ENCODE data around the gene PNLIP.

PNLIP gene

GRCh38 chr10:116545756-116546155 lies at the start of gene PNLIP:
Gene PNLIP (plus strand): TSS chr10:116545931. CDS start chr10:116546093, 162 bp downstream.
- no peak for DNase-seq (ENCODE audit: low read depth)

DNA sequence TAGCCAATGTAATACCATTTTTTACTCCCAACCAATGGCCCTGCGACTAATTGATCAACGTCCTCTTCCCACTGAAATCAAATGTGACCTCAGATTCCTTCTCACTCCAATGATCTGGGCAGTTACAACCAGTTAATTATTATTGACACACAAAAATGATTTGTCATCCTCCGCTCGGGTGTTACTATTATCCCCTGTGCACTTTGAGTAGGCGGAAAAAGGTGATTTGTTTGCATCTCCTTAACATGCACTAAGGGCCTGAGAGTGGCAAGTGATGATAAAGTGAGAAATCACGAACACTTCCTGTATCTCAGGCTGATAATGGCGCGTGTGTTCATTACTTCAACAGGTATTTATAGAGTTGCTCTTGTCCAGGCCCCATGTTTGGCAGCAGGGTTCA lies 40.9 kb upstream of the PNLIP start:
- DNase-seq (ENCODE audit: low read depth), result no peak

GRCh38 chr10:116510565-116510964 lies 35.2 kb upstream of the PNLIP start:
- DNase-seq (ENCODE audit: low read depth), result no peak

GRCh38 chr10:116511365-116511764 lies 34.4 kb upstream of the PNLIP start:
- DNase-seq (ENCODE audit: low read depth), result no peak

DNA sequence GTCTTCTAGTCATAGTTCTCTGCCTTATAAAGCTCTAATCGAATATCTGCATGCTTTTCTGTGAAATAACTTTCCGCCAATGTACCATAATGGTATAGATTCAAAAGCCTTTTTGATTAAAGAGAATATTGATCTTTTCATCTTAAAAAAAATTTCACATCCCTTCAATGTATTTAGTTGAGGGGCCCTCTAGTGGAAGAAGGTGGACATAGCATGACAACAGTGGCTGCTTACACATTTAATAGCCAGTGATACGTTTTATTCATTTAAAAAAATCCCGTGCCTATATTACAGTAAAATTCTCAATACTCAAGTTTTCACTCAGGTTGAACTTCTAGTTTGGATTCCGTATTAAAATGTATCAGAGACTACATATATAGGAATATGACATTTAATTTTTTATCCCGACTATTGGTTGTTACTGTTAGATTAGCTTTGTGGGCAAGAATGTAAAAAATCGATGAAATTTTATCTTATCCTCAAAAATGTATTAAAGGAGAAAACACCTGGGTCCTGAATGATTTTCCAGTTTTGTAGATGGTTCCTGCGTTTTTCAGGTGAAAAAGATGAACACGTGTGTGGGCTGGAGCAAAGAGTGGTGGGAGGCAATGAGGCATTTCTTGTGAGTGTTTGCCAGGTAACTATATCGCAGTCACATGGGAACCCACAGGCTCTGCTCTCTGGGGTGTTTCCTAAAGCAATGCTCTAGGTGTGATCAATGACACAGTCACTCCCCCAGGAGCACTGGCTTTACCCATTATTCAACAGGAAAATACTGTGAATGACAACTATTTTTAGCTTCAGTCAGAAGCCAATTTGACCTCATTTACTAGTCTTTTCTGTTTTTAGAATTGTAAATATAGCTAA lies 24.1 kb upstream of the PNLIP start:
- DNase-seq (ENCODE audit: low read depth), result no peak

DNA sequence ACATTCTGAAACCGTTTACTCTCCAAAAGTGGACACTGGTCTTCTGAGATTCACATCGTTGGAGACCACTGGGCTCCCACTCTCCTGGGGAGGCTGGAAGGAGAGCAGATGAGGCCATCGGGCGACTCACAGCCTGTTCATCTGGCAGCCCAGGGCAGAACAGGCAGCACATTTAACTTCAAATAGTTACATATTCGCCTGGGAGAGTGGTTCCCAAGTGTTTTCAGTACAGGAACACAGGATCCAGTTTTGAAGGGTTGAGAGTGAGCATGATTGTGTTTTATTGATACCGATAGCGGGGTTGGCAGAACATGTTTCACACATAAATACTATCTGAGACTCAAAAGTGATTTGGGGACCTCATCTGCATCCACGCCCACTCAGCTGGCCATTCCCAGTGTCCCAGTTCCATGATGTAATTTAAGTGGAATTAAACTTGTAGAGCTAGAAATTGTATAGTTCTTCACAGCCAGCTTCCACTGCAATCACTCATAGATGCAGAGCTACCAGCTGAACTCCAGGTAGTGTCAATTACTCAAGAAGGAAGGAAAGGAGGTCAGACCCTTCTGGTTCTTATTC lies 22.8 kb upstream of the PNLIP start:
- no peak for DNase-seq (ENCODE audit: low read depth)

DNA sequence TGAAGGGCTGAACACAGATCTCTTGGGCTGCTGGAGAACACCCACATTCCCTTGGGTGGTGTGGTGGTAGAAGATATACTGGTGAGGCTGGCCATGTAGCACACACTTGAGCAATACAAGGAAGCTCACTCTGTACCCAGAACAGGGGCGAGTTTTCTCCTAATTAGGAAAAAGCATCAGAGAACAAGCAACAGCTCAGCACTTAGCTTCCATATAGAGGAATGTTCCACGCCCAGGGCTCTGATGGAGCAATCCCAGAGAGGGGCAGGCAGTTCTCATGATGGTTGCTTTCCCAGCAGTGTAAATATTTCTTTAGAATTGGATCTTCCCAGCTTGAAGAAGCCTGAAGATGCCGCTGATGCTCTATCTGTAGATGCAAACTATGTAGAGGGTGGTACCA lies 21.0 kb upstream of the PNLIP start:
- DNase-seq (ENCODE audit: low read depth), result no peak

GRCh38 chr10:116526219-116526618 lies 19.5 kb upstream of the PNLIP start:
- no peak for DNase-seq (ENCODE audit: low read depth)

GRCh38 chr10:116536810-116537209 lies 8.9 kb upstream of the PNLIP start:
- DNase-seq (ENCODE audit: low read depth), result no peak

GRCh38 chr10:116538456-116538855 lies 7.3 kb upstream of the PNLIP start:
- DNase-seq (ENCODE audit: low read depth), result no peak

GRCh38 chr10:116538992-116539391 lies 6.7 kb upstream of the PNLIP start:
- DNase-seq (ENCODE audit: low read depth), result no peak

DNA sequence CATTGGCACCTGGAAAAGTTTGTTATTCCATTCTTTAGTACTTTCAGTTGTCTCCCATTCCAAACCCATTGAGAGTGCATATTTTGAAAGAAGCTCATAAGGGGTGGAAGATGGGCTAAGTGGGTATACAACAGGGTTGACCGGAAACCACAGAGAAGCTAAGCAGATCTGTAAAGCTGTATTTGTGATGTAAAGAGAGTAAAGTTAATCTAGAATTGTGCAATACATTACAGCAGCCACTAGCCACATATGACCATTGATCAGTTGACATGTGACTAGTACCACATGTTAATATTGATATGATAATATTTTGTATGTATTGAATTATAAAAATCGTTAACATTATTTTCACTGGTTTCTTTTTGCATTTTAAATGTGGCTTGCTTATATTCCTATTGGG lies 4.9 kb upstream of the PNLIP start:
- no peak for DNase-seq (ENCODE audit: low read depth)

GRCh38 chr10:116542007-116542677 lies 3.6 kb upstream of the PNLIP start:
- no peak for DNase-seq (ENCODE audit: low read depth)

GRCh38 chr10:116545122-116545521 lies 609 bp upstream of the PNLIP start:
- no peak for DNase-seq (ENCODE audit: low read depth)

DNA sequence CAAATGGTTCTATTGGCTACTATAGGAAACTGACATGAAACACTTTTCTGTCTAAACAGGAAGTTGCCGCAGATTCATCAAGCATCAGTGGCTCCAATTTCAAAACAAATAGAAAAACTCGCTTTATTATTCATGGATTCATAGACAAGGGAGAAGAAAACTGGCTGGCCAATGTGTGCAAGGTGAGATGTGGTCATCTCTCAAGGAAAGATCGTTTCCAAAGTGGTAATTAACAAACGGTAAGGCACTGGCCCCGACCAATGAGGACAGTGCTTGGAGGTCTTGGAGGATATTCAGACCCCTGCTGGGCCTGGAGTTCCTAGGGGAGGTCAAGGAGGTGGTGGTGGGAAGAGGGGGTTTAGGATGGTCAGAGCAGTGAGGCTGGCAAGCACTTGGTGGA lies 2.6 kb downstream of the PNLIP start:
- no peak for DNase-seq (ENCODE audit: low read depth)

DNA sequence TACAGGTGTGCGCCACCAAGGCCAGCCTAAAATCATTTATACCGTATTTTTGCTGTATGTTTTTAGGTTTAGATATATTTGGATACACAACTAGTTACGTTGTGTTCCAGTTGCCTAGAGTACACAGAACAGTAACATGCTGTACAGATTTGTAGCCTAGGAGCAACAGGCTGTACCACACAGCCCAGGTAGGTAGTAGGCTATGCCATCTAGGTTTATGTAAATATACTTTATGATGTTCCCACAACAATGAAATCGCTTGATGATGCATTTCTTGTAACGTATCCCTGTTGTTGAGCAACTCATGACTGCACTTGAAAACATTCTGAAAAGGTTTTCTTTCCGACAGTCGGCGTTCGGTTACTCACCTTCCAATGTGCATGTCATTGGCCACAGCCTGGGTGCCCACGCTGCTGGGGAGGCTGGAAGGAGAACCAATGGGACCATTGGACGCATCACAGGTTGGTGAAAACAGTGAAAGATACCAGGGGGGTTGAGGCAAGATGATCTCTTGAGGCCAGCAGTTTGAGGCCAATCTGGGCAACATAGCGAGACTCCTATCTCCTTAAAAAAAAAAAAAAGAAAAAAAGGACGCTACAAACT lies 7.7 kb downstream of the PNLIP start:
- no peak for DNase-seq (ENCODE audit: low read depth)

DNA sequence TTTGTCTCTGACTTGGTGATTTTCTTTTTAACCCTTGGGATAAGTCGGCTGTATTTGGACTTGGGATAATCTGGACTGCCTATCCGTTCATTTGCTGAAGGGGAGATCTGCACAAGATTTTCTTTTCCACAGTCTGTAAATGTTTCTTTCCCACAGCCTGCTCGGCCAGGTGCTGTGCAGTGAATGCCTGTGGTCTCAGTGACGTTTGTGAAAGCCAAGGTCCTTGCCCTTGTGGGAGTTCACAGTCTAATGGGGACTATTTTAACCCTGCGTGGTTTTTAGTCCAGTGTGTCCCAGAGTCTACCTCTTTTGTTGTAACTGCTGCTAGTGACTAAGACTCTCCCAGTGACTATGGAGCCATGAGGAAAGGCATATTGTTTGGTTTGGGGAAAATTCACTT lies 8.9 kb downstream of the PNLIP start:
- DNase-seq (ENCODE audit: low read depth), result no peak

GRCh38 chr10:116555880-116556279 lies 10.1 kb downstream of the PNLIP start:
- DNase-seq (ENCODE audit: low read depth), result no peak

GRCh38 chr10:116557305-116557880 lies 11.7 kb downstream of the PNLIP start:
- no peak for DNase-seq (ENCODE audit: low read depth)

DNA sequence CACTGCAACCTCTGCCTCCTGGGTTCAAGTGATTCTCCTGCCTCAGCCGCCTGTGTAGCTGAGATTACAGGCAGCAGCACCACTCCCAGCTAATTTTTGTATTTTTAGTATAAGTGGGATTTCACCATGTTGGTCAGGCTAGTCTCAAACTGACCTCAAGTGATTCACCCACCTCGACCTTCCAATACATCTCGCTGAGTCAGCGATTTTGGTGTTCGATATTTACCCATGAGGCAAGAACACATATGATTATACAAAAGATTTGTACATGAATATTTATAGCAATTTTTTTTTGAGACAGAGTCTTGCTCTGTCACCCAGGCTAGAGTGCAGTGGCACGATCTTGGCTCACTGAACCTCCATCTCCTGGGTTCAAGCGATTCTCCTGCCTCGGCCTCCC lies 19.8 kb downstream of the PNLIP start:
- DNase-seq (ENCODE audit: low read depth), result no peak

DNA sequence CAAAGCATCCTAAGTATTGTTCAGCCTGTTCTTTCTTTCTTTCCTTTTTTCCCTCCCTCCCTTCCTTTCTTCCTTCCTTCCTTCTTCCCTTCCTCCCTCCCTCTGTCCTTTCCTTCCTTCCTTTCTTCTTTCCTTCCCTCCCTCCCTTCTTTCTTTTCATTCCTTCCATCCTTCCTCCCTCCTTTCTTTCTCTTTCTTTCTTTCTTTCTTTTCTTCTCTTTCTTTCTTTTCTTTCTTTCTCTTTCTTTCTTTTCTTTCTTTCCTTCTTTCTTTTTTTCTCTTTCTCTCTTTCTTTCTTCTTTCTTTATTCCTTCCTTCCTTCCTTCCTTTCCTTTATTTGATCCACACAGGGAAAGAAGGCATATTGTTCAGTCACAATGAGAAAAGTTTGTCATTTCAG lies 21.2 kb downstream of the PNLIP start:
- no peak for DNase-seq (ENCODE audit: low read depth)

DNA sequence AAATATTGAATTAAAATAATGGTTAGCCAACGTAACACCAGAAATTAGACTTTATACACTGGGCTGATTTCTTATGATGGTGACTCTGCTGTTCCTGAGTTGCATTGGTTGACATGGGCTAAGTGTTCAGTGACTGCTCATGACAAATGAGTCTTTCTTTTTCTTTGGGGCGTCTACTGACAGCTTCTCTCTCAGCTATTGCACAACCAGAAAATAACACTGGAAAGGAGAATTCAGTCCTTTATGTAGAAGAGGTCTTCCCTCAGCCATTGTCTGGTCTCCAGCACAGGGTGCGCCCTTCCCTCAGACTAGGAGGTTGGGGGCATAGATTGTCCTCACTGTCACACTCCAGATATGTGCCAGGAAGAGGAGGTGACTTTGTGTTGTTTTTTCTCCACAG lies 21.6 kb downstream of the PNLIP start:
- DNase-seq (ENCODE audit: low read depth), result no peak

All from CMK (cell line).